T-cell (primary cell): ENCODE results near the gene IQCH. TPM values are rescaled to one million over a fixed set of nuclear protein-coding genes. Genes with fewer than 3 reads are reported as not detected.

Experiments used
- ATAC-seq, 4 experiments: fragments of 200-7000 bp in 3 of 4; fragments of 150-1000 bp in 1 of 4; cut with Tn5 transposase; replicated peaks in 1 of 4; 1 replicate in 3 of 4; 2 replicates in 1 of 4; pipeline ENCODE4 v1.10.0; 2021; ENCODE audit warnings: moderate library complexity in 3 of 4, mild to moderate bottlenecking in 2 of 4, moderate number of reproducible peaks in 1 of 4
- CTCF ChIA-PET, 2 donors: fragments of 300-600 bp; sonication (Branson Sonifier 250); formaldehyde crosslinking; loops; one replicate each; lab custom pipeline; 2022; ENCODE audit warnings: antibody characterized with exemption in 2 of 2; lab: Charles Lee
- POLR2A ChIA-PET, 2 donors: fragments of 300-600 bp; sonication (Branson Sonifier 250); formaldehyde crosslinking; loops; one replicate each; lab custom pipeline; 2022; ENCODE audit warnings: antibody characterized with exemption in 2 of 2; lab: Charles Lee
- DNase-seq, 35 experiments: peaks; one replicate each; pipeline versions ENCODE4 v3.0.0 to v3.0.0-alpha.2; 2013 to 2023
- H3K27ac ChIP-seq: one replicate; pipeline ENCODE4 v1.5.1; 2013; ENCODE audit warnings: low read length
- H3K27me3 ChIP-seq, 2 experiments: replicated peaks in 1 of 2; 1 replicate in 1 of 2; 2 replicates in 1 of 2; pipeline versions ENCODE4 v1.6.1 to v1.7.0; 2013; ENCODE audit warnings: low read length in 1 of 2, mixed read lengths in 1 of 2; ENCODE audit not compliant: control insufficient read depth in 2 of 2, insufficient read depth in 2 of 2; ENCODE audit errors: extremely low read depth in 1 of 2
- H3K36me3 ChIP-seq, 2 donors: 1 replicate in 1 of 2; 2 replicates in 1 of 2; pipeline versions ENCODE4 v1.6.1 to v1.7.0; 2013; ENCODE audit warnings: low read length in 1 of 2; ENCODE audit not compliant: control insufficient read depth in 2 of 2, insufficient read depth in 1 of 2; ENCODE audit errors: extremely low read depth in 1 of 2
- H3K4me1 ChIP-seq, 2 experiments: 1 replicate in 1 of 2; 2 replicates in 1 of 2; pipeline versions ENCODE4 v1.6.1 to v1.7.0; 2013; ENCODE audit warnings: low read length in 2 of 2, mixed read lengths in 1 of 2; ENCODE audit not compliant: insufficient read depth in 2 of 2, control insufficient read depth in 1 of 2; ENCODE audit errors: extremely low read depth in 1 of 2
- H3K4me3 ChIP-seq, 2 donors: 1 replicate in 1 of 2; 2 replicates in 1 of 2; pipeline versions ENCODE4 v1.5.1 to v1.7.0; 2013; ENCODE audit warnings: mild to moderate bottlenecking in 2 of 2, low read length in 1 of 2, moderate library complexity in 1 of 2; ENCODE audit not compliant: control insufficient read depth in 1 of 2; ENCODE audit errors: extremely low read depth in 1 of 2
- H3K9me3 ChIP-seq: 2 replicates; pipeline ENCODE4 v1.7.0; 2013
- H3K27ac Mint-ChIP-seq, 2 donors: one replicate each; pipeline ENCODE4 v1.8.0; 2020 to 2021; ENCODE audit warnings: mild to moderate bottlenecking in 2 of 2, mixed read lengths in 2 of 2
- H3K27me3 Mint-ChIP-seq, 2 donors: one replicate each; pipeline ENCODE4 v1.8.0; 2021 to 2022; ENCODE audit warnings: mixed read lengths in 2 of 2
- H3K36me3 Mint-ChIP-seq: one replicate; pipeline ENCODE4 v1.8.0; 2021; ENCODE audit warnings: mixed read lengths
- H3K4me1 Mint-ChIP-seq, 3 donors: one replicate each; pipeline ENCODE4 v1.8.0; 2020 to 2022; ENCODE audit warnings: mixed read lengths in 3 of 3, mild to moderate bottlenecking in 1 of 3
- H3K4me3 Mint-ChIP-seq, 3 donors: one replicate each; pipeline ENCODE4 v1.8.0; 2020 to 2022; ENCODE audit warnings: mild to moderate bottlenecking in 3 of 3, mixed read lengths in 3 of 3, moderate library complexity in 3 of 3
- H3K9me3 Mint-ChIP-seq, 3 donors: one replicate each; pipeline ENCODE4 v1.8.0; 2020 to 2022; ENCODE audit warnings: mixed read lengths in 3 of 3
- WGBS: methylation state at CpG from one replicate; pipeline ENCODE4 v1.1.5; 2013; ENCODE audit warnings: missing lambda C conversion rate; ENCODE audit not compliant: insufficient coverage; 5-methylcytosine and 5-hydroxymethylcytosine counted together
- total RNA-seq, 35 experiments: library from RNA in 6 of 35; stranded (reverse) in 6 of 35; fragments of 120-200 nt in 1 of 35; gene quantifications; one replicate each; pipeline versions ENCODE4 v1.2.1 to v1.2.4 and lab custom pipeline; 2013 to 2026

IQCH gene
- total RNA-seq, 5 donors from 2014 or later (not counting 1 experiment from before 2014, with no cell fraction given) = 0.43 to 2.6 (median 1.3) TPM

- WGBS = 76% methylated on average over 2 of the region's 8 CpGs
- H3K4me1 ChIP-seq = no peaks in the 10 kb centered on the region
- no peak for ATAC-seq
- Mint-ChIP-seq H3K27me3 (peaks cover 0 to 8% of the 10 kb centered on the region in 2 donors), H3K36me3 (no peaks in the 10 kb centered on the region), H3K27ac (no peak overlapping the region), H3K4me3 (no peak overlapping the region), H3K4me1 (no peaks in the 10 kb centered on the region), H3K9me3 (no peaks in the 10 kb centered on the region)
- no peak overlapping the region for H3K4me3 ChIP-seq
- ChIA-PET POLR2A (no interaction called here), CTCF (no interaction called here)
- H3K27me3 ChIP-seq = no peaks in the 10 kb centered on the region
- no peaks in the 10 kb centered on the region for H3K9me3 ChIP-seq
- H3K27ac ChIP-seq = no peak overlapping the region
- H3K36me3 ChIP-seq = no peaks in the 10 kb centered on the region
- no peak for DNase-seq
Measured at GRCh38 chr15:67372543-67372942, 118.0 kb downstream of the IQCH start.

GRCh38 chr15:67372986-67373675, 118.5 kb downstream of the IQCH start:
- ChIA-PET POLR2A (interaction anchor here in 1 of 2 donors (0.6 kb wide), 1 partner anchor 38 kb away, joined by 7 read pairs; no protein-coding TSS in a partner anchor), CTCF (interaction anchor here in 1 of 2 donors (0.6 kb wide), 1 partner anchor 429 kb away, joined by 3 read pairs; no protein-coding TSS in a partner anchor)
- WGBS = 97% methylated on average over 5 of the region's 6 CpGs
- ATAC-seq (no peak), DNase-seq (no peak)
- H3K4me1 Mint-ChIP-seq = no peaks in the 10 kb centered on the region
- no peak overlapping the region for H3K4me3 Mint-ChIP-seq
- H3K9me3 Mint-ChIP-seq = no peaks in the 10 kb centered on the region
- Histone ChIP-seq H3K9me3 (no peaks in the 10 kb centered on the region), H3K27ac (no peak overlapping the region), H3K27me3 (no peaks in the 10 kb centered on the region), H3K4me1 (no peaks in the 10 kb centered on the region), H3K36me3 (no peaks in the 10 kb centered on the region), H3K4me3 (no peak overlapping the region)
- no peaks in the 10 kb centered on the region for H3K36me3 Mint-ChIP-seq
- H3K27ac Mint-ChIP-seq = no peak overlapping the region
- peaks cover 5 to 11% of the 10 kb centered on the region in 2 donors for H3K27me3 Mint-ChIP-seq

GRCh38 chr15:67373971-67374370, 119.4 kb downstream of the IQCH start:
- POLR2A ChIA-PET = interaction anchor here in 1 of 2 donors (0.8 kb wide), 1 partner anchor 25 kb away, joined by 3 read pairs; no protein-coding TSS in a partner anchor
- Histone ChIP-seq H3K4me3 (no peak overlapping the region), H3K4me1 (no peaks in the 10 kb centered on the region), H3K27me3 (no peaks in the 10 kb centered on the region), H3K9me3 (no peaks in the 10 kb centered on the region), H3K36me3 (no peaks in the 10 kb centered on the region), H3K27ac (no peak overlapping the region)
- H3K27me3 Mint-ChIP-seq = peaks cover 5 to 15% of the 10 kb centered on the region in 2 donors
- no peaks in the 10 kb centered on the region for H3K36me3 Mint-ChIP-seq
- no peak overlapping the region for H3K4me3 Mint-ChIP-seq
- ATAC-seq = no peak
- no peak overlapping the region for H3K27ac Mint-ChIP-seq
- no peak for DNase-seq
- CTCF ChIA-PET = no interaction called here
- H3K9me3 Mint-ChIP-seq = no peaks in the 10 kb centered on the region
- H3K4me1 Mint-ChIP-seq = no peaks in the 10 kb centered on the region

GRCh38 chr15:67379530-67379929, 124.9 kb downstream of the IQCH start:
- Mint-ChIP-seq H3K27me3 (peaks cover 6 to 11% of the 10 kb centered on the region in 2 donors), H3K9me3 (no peaks in the 10 kb centered on the region), H3K4me1 (no peaks in the 10 kb centered on the region), H3K27ac (no peak overlapping the region), H3K36me3 (no peaks in the 10 kb centered on the region), H3K4me3 (no peak overlapping the region)
- no peaks in the 10 kb centered on the region for H3K4me1 ChIP-seq
- no peak overlapping the region for H3K4me3 ChIP-seq
- no peak overlapping the region for H3K27ac ChIP-seq
- no peaks in the 10 kb centered on the region for H3K27me3 ChIP-seq
- no peak for ATAC-seq
- no peaks in the 10 kb centered on the region for H3K36me3 ChIP-seq
- ChIA-PET CTCF (no interaction called here), POLR2A (no interaction called here)
- WGBS = 100% methylated on average over 1 of the region's 3 CpGs
- DNase-seq = no peak
- no peaks in the 10 kb centered on the region for H3K9me3 ChIP-seq

- Mint-ChIP-seq H3K27me3 (peaks cover 8 to 11% of the 10 kb centered on the region in 2 donors), H3K4me1 (no peaks in the 10 kb centered on the region), H3K36me3 (no peaks in the 10 kb centered on the region), H3K27ac (no peak overlapping the region), H3K9me3 (no peaks in the 10 kb centered on the region), H3K4me3 (no peak overlapping the region)
- Histone ChIP-seq H3K36me3 (no peaks in the 10 kb centered on the region), H3K9me3 (no peaks in the 10 kb centered on the region), H3K4me3 (no peak overlapping the region), H3K27me3 (no peaks in the 10 kb centered on the region), H3K27ac (no peak overlapping the region), H3K4me1 (no peaks in the 10 kb centered on the region)
- CTCF ChIA-PET = no interaction called here
- WGBS = 80% methylated on average over 1 of the region's 1 CpG
- DNase-seq = no peak
- POLR2A ChIA-PET = no interaction called here
- ATAC-seq = no peak
Measured at GRCh38 chr15:67380921-67381320, 126.3 kb downstream of the IQCH start.

GRCh38 chr15:67381416-67382045, 126.9 kb downstream of the IQCH start:
- Mint-ChIP-seq H3K9me3 (no peaks in the 10 kb centered on the region), H3K4me1 (no peaks in the 10 kb centered on the region), H3K27me3 (peaks cover 8 to 11% of the 10 kb centered on the region in 2 donors), H3K4me3 (no peak overlapping the region), H3K27ac (no peak overlapping the region), H3K36me3 (no peaks in the 10 kb centered on the region)
- H3K36me3 ChIP-seq = no peaks in the 10 kb centered on the region
- no peak overlapping the region for H3K27ac ChIP-seq
- CTCF ChIA-PET = no interaction called here
- H3K4me1 ChIP-seq = no peaks in the 10 kb centered on the region
- H3K9me3 ChIP-seq = no peaks in the 10 kb centered on the region
- no peaks in the 10 kb centered on the region for H3K27me3 ChIP-seq
- ATAC-seq (no peak), DNase-seq (no peak)
- WGBS = 90% methylated on average over 4 of the region's 8 CpGs
- H3K4me3 ChIP-seq = no peak overlapping the region
- POLR2A ChIA-PET = no interaction called here
